Thyroid gland (tissue), 4 donors: ENCODE measurements around the gene RTN4R. TPM values are rescaled to one million over a fixed set of nuclear protein-coding genes. Genes with fewer than 3 reads are reported as not detected.

Experiments used
- DNase-seq, 2 donors: peaks; one replicate each; pipeline ENCODE4 v3.0.0-alpha.2; 2019
- H3K27ac ChIP-seq, 3 donors: fragments of 200-600 bp; sonication (generic); 1 replicate in 2 of 3; 2 replicates in 1 of 3; pipeline ENCODE4 v1.5.1; 2016 to 2019; ENCODE audit warnings: mild to moderate bottlenecking in 1 of 3, moderate library complexity in 1 of 3
- H3K27me3 ChIP-seq: fragments of 200-600 bp; sonication (generic); one replicate; pipeline ENCODE4 v1.5.1; 2019
- H3K36me3 ChIP-seq, 2 donors: fragments of 200-600 bp; sonication (generic); one replicate each; pipeline ENCODE4 v1.5.1; 2016 to 2019
- H3K4me1 ChIP-seq, 2 donors: fragments of 200-600 bp; sonication (generic); one replicate each; pipeline ENCODE4 v1.5.1; 2017 to 2019
- H3K4me3 ChIP-seq, 3 donors: fragments of 200-600 bp; sonication (generic); replicated peaks in 1 of 3; 1 replicate in 2 of 3; 2 replicates in 1 of 3; pipeline ENCODE4 v1.5.1; 2016; ENCODE audit warnings: mild to moderate bottlenecking in 1 of 3
- H3K9me3 ChIP-seq: fragments of 200-600 bp; sonication (generic); one replicate; pipeline ENCODE4 v1.5.1; 2017
- POLR2A ChIP-seq, 2 donors: fragments of 450-650 bp; IDR thresholded peaks; one replicate each; pipeline ENCODE4 v1.6.1; 2017; ENCODE audit warnings: antibody characterized with exemption in 2 of 2, mild to moderate bottlenecking in 2 of 2, moderate library complexity in 1 of 2
- WGBS, 2 donors: methylation state at CpG; one replicate each; pipeline ENCODE4 v1.1.5; 2017; 5-methylcytosine and 5-hydroxymethylcytosine counted together
- intact Hi-C: fragments of 100-400 bp; cut with DNase I; formaldehyde crosslinking; loops from one replicate; pipeline ENCODE4 v1.15.1; 2023
- total RNA-seq, 4 donors: library from RNA; depleted of rRNA; stranded (reverse); fragments of >200 nt; gene quantifications; one replicate each; pipeline ENCODE4 v1.2.3, GENCODE V29; 2016
- TF ChIP-seq, protein P1 (sequence below), 6 experiments: fragments of 200-600 bp in 3 of 6; fragments of 450-650 bp in 3 of 6; sonication (generic) in 3 of 6; IDR thresholded peaks; one replicate each; pipeline ENCODE4 v1.5.1; 2016 to 2019; ENCODE audit warnings: antibody characterized with exemption in 6 of 6, mild to moderate bottlenecking in 2 of 6, inconsistent platforms in 1 of 6, moderate library complexity in 1 of 6

Gene RTN4R
- total RNA-seq, 4 donors from 2014 or later, result 4.0 to 8.6 (median 5.9) TPM

GRCh38 chr22:20226760-20227350 is 41.3 kb downstream of the RTN4R start:
- no peak for TF ChIP-seq POLR2A (IDR thresholded peaks at IDR 0.05)
- TF ChIP-seq, protein P1, sequence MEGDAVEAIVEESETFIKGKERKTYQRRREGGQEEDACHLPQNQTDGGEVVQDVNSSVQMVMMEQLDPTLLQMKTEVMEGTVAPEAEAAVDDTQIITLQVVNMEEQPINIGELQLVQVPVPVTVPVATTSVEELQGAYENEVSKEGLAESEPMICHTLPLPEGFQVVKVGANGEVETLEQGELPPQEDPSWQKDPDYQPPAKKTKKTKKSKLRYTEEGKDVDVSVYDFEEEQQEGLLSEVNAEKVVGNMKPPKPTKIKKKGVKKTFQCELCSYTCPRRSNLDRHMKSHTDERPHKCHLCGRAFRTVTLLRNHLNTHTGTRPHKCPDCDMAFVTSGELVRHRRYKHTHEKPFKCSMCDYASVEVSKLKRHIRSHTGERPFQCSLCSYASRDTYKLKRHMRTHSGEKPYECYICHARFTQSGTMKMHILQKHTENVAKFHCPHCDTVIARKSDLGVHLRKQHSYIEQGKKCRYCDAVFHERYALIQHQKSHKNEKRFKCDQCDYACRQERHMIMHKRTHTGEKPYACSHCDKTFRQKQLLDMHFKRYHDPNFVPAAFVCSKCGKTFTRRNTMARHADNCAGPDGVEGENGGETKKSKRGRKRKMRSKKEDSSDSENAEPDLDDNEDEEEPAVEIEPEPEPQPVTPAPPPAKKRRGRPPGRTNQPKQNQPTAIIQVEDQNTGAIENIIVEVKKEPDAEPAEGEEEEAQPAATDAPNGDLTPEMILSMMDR (IDR thresholded peaks at IDR 0.05), result no peak
- intact Hi-C loops, result no loop called here
- Histone ChIP-seq H3K9me3 (no peaks in the 10 kb centered on the region), H3K36me3 (no peaks in the 10 kb centered on the region), H3K27me3 (no peaks in the 10 kb centered on the region), H3K27ac (no peak overlapping the region), H3K4me3 (no peak overlapping the region), H3K4me1 (peaks cover 67 to 71% of the 10 kb centered on the region in 2 donors)
- DNase-seq, result no peak
- WGBS, 2 donors, result 71 to 85% methylated on average over 12 to 15 of the region's 17 CpGs

DNA sequence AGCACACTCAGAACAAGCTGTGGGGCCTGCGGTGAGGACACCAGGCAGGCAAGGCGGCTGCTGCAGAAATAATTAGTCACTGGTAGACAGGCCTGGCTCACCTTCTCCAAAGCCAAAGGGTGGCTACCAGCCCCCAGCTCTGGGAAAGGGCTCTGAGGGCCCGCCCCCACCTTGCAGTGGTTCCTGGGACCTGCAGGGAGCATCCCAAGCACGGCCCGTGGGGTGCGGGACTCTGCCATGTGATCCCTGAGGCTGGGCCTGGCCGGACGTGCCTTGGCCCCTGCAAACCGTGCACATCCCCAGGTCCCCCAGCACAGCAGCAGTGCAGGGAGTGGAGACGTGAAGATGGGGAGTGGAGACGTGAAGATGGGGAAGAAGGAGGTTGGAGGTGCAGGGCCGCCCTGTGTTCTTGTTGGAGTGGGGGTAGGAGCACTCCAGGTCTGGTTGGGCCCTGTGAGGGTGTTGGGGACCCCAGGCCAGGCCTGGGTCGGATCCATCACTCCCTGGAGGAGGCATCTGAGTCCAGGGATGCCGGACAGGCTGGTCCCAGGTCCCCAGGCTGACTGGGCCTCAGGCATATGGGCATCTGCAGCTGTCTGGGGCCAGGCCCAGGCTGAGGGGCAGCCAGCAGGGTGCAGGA is 41.9 kb downstream of the RTN4R start:
- H3K4me1 ChIP-seq, result peaks cover 64 to 67% of the 10 kb centered on the region in 2 donors
- 85 to 86% methylated on average over 9 of the region's 14 CpGs for WGBS, 2 donors

DNA sequence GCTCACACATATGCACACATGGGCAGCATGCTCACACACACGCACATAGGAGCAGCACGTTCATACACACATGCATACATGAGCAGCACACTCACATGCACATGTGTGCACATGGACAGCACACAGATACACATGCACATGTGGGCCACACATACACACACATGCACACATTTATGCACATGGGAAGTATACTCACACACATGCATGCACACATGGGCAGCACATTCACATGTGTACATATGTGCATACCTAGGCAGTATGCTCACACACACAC is 42.5 kb downstream of the RTN4R start:
- Histone ChIP-seq H3K4me3 (no peak overlapping the region), H3K36me3 (no peaks in the 10 kb centered on the region), H3K4me1 (peaks cover 59 to 61% of the 10 kb centered on the region in 2 donors), H3K9me3 (no peaks in the 10 kb centered on the region), H3K27me3 (no peaks in the 10 kb centered on the region), H3K27ac (no peak overlapping the region)
- no peak for DNase-seq
- 89 to 96% methylated on average over 2 of the region's 2 CpGs for WGBS, 2 donors
- TF ChIP-seq, protein P1 (IDR thresholded peaks at IDR 0.05), result no peak
- no peak for TF ChIP-seq POLR2A (IDR thresholded peaks at IDR 0.05)
- intact Hi-C loops, result no loop called here

More for the DNA sequence above, 41.9 kb downstream of the RTN4R start:
- H3K27ac ChIP-seq, result no peak overlapping the region
- DNase-seq, result no peak
- no peaks in the 10 kb centered on the region for H3K27me3 ChIP-seq
- H3K36me3 ChIP-seq, result no peaks in the 10 kb centered on the region
- H3K9me3 ChIP-seq, result no peaks in the 10 kb centered on the region
- intact Hi-C loops, result no loop called here
- no peak overlapping the region for H3K4me3 ChIP-seq
- no peak for TF ChIP-seq POLR2A (IDR thresholded peaks at IDR 0.05)
- TF ChIP-seq, protein P1 (IDR thresholded peaks at IDR 0.05), result no peak

DNA sequence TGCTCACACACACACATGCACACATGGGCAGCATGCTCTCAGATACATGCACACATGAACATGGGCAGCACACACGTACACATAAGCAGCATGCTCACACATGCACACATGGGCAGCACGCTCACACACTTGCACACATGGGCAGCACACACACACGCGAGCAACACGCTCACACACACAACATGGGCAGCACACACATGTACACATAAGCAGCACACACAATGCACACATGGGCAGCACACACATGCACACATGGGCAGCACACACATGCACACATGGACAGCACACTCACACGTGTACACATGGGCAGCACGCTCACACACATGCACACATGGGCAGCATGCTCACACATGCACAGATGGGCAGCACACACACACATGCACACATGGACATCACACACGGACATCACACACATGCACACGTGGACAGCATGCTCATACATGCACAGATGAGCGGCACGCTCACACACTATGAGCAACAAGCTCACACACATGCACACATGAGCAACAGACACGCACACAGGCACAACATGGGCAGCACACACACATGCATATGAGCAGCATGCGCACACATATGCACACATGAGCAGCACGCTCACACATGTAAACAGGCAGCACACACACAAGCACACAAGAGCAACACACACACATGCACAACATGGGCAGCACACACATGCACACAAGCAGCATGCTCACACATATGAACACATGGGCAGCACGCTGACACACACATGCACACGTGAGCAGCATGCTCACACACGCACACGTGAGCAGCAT is 43.0 kb downstream of the RTN4R start:
- TF ChIP-seq POLR2A (IDR thresholded peaks at IDR 0.05), result no peak
- TF ChIP-seq, protein P1 (IDR thresholded peaks at IDR 0.05), result no peak
- Histone ChIP-seq H3K4me3 (no peak overlapping the region), H3K27me3 (no peaks in the 10 kb centered on the region), H3K36me3 (no peaks in the 10 kb centered on the region), H3K9me3 (no peaks in the 10 kb centered on the region), H3K4me1 (peaks cover 55 to 56% of the 10 kb centered on the region in 2 donors), H3K27ac (no peak overlapping the region)
- DNase-seq, result no peak
- WGBS, 2 donors, result 87 to 96% methylated on average over 10 to 18 of the region's 18 CpGs
- intact Hi-C loops, result no loop called here

DNA sequence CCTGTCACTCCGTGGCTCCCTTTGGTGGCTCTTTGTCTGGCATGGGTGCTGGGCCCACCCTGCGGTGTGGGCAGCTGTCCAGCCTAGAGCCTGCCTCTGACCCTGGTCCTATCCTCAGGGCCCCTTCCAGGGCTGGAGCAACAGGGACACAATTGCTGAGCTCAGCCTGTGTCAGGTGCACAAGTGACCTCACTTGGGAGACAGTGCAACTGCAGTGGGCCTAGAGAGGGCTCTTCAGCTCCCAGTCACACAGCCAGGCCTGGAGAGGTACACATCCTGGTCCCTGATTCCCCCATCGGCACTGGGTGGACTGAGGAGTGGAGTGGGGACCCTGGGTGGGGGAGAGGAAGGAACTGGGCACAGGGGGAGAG is 43.9 kb downstream of the RTN4R start:
- Histone ChIP-seq H3K27me3 (no peaks in the 10 kb centered on the region), H3K4me1 (peaks cover 47 to 48% of the 10 kb centered on the region in 2 donors), H3K4me3 (no peak overlapping the region), H3K27ac (no peak overlapping the region), H3K9me3 (no peaks in the 10 kb centered on the region), H3K36me3 (no peaks in the 10 kb centered on the region)
- intact Hi-C loops, result no loop called here
- WGBS, 2 donors, result 44 to 75% methylated on average over 1 to 2 of the region's 3 CpGs
- TF ChIP-seq, protein P1 (IDR thresholded peaks at IDR 0.05), result no peak
- no peak for TF ChIP-seq POLR2A (IDR thresholded peaks at IDR 0.05)
- no peak for DNase-seq
